Measurements from ENCODE around the gene SYT2. TPM values are rescaled to one million over a fixed set of nuclear protein-coding genes. Genes with fewer than 3 reads are reported as not detected.

SYT2 gene
- total and polyA plus RNA-seq, 9 of the 15 experiments (the other 6 are each of a cell fraction or from before 2014, with no cell fraction given): not detected

DNA sequence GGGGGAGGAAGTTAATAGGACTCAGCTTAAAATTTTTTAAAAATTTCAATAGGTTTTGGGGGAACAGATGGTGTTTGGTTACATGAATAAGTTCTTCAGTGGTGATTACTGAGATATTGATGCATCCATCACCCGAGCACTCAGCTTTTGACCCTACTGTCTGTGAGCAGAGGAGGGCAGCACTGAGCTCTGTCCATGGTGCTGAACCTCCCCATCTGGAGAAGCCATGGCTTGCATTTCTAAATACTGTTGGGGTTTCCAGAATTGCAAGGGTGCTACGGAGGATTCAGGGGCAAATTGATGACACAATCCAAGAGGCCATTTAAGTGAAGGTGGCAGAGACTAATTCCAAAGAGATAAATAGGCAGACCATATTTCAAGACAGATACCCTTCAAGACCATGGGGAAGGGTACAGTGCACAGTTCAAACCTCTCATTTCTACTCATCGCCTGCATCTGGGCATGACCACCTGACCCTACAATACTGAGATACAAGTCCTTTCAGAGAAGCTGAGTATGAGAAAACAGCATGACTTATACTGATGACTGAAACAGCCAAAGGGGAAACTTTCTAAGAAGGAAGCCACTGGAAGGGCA is 17.2 kb downstream of the SYT2 start (continued):
- TF ChIP-seq, protein P1, sequence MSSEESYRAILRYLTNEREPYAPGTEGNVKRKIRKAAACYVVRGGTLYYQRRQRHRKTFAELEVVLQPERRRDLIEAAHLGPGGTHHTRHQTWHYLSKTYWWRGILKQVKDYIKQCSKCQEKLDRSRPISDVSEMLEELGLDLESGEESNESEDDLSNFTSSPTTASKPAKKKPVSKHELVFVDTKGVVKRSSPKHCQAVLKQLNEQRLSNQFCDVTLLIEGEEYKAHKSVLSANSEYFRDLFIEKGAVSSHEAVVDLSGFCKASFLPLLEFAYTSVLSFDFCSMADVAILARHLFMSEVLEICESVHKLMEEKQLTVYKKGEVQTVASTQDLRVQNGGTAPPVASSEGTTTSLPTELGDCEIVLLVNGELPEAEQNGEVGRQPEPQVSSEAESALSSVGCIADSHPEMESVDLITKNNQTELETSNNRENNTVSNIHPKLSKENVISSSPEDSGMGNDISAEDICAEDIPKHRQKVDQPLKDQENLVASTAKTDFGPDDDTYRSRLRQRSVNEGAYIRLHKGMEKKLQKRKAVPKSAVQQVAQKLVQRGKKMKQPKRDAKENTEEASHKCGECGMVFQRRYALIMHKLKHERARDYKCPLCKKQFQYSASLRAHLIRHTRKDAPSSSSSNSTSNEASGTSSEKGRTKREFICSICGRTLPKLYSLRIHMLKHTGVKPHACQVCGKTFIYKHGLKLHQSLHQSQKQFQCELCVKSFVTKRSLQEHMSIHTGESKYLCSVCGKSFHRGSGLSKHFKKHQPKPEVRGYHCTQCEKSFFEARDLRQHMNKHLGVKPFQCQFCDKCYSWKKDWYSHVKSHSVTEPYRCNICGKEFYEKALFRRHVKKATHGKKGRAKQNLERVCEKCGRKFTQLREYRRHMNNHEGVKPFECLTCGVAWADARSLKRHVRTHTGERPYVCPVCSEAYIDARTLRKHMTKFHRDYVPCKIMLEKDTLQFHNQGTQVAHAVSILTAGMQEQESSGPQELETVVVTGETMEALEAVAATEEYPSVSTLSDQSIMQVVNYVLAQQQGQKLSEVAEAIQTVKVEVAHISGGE (CRISPR knock-in tag; IDR thresholded peaks at IDR 0.05): peak in 1 of 3 experiments; percentile 26; a peak in 1 of 6 replicates
- TF ChIP-seq TGIF2 (CRISPR knock-in tag; IDR thresholded peaks at IDR 0.05) (peak; percentile 37; the same call in 1 of the 2 replicates), ZNF766 (CRISPR knock-in tag; conservative IDR thresholded peaks at IDR 0.05) (peak; percentile 94), ZNF175 (CRISPR knock-in tag; IDR thresholded peaks at IDR 0.05; ENCODE audit: low read depth) (peak; percentile 87), ZFP30 (CRISPR knock-in tag; IDR thresholded peaks at IDR 0.05; ENCODE audit: borderline replicate concordance) (no peak), ZNF764 (CRISPR knock-in tag; IDR thresholded peaks at IDR 0.05; ENCODE audit: low read depth) (no peak), SRSF3 (IDR thresholded peaks at IDR 0.05; ENCODE audit: insufficient read depth, low read length) (no peak), ETV6 (IDR thresholded peaks at IDR 0.05; ENCODE audit: borderline replicate concordance in 1 of 2, low read depth in 2 of 2, low read length in 1 of 2) (no peak), ETV6 (CRISPR knock-in tag; IDR thresholded peaks at IDR 0.05; ENCODE audit: borderline replicate concordance) (0 out of 2 replicates have a peak, but pooled peaks have one; percentile 53)
- TF ChIP-seq, protein P2, sequence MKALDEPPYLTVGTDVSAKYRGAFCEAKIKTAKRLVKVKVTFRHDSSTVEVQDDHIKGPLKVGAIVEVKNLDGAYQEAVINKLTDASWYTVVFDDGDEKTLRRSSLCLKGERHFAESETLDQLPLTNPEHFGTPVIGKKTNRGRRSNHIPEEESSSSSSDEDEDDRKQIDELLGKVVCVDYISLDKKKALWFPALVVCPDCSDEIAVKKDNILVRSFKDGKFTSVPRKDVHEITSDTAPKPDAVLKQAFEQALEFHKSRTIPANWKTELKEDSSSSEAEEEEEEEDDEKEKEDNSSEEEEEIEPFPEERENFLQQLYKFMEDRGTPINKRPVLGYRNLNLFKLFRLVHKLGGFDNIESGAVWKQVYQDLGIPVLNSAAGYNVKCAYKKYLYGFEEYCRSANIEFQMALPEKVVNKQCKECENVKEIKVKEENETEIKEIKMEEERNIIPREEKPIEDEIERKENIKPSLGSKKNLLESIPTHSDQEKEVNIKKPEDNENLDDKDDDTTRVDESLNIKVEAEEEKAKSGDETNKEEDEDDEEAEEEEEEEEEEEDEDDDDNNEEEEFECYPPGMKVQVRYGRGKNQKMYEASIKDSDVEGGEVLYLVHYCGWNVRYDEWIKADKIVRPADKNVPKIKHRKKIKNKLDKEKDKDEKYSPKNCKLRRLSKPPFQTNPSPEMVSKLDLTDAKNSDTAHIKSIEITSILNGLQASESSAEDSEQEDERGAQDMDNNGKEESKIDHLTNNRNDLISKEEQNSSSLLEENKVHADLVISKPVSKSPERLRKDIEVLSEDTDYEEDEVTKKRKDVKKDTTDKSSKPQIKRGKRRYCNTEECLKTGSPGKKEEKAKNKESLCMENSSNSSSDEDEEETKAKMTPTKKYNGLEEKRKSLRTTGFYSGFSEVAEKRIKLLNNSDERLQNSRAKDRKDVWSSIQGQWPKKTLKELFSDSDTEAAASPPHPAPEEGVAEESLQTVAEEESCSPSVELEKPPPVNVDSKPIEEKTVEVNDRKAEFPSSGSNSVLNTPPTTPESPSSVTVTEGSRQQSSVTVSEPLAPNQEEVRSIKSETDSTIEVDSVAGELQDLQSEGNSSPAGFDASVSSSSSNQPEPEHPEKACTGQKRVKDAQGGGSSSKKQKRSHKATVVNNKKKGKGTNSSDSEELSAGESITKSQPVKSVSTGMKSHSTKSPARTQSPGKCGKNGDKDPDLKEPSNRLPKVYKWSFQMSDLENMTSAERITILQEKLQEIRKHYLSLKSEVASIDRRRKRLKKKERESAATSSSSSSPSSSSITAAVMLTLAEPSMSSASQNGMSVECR (CRISPR knock-in tag; IDR thresholded peaks at IDR 0.05): peak; percentile 86
- TF ChIP-seq, protein P3, sequence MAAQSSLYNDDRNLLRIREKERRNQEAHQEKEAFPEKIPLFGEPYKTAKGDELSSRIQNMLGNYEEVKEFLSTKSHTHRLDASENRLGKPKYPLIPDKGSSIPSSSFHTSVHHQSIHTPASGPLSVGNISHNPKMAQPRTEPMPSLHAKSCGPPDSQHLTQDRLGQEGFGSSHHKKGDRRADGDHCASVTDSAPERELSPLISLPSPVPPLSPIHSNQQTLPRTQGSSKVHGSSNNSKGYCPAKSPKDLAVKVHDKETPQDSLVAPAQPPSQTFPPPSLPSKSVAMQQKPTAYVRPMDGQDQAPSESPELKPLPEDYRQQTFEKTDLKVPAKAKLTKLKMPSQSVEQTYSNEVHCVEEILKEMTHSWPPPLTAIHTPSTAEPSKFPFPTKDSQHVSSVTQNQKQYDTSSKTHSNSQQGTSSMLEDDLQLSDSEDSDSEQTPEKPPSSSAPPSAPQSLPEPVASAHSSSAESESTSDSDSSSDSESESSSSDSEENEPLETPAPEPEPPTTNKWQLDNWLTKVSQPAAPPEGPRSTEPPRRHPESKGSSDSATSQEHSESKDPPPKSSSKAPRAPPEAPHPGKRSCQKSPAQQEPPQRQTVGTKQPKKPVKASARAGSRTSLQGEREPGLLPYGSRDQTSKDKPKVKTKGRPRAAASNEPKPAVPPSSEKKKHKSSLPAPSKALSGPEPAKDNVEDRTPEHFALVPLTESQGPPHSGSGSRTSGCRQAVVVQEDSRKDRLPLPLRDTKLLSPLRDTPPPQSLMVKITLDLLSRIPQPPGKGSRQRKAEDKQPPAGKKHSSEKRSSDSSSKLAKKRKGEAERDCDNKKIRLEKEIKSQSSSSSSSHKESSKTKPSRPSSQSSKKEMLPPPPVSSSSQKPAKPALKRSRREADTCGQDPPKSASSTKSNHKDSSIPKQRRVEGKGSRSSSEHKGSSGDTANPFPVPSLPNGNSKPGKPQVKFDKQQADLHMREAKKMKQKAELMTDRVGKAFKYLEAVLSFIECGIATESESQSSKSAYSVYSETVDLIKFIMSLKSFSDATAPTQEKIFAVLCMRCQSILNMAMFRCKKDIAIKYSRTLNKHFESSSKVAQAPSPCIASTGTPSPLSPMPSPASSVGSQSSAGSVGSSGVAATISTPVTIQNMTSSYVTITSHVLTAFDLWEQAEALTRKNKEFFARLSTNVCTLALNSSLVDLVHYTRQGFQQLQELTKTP (IDR thresholded peaks at IDR 0.05; ENCODE audit: low read depth in 1 of 2, partially characterized antibody in 2 of 2): peak in 1 of 2 experiments; percentile 96
- TF ChIP-seq, protein P4, sequence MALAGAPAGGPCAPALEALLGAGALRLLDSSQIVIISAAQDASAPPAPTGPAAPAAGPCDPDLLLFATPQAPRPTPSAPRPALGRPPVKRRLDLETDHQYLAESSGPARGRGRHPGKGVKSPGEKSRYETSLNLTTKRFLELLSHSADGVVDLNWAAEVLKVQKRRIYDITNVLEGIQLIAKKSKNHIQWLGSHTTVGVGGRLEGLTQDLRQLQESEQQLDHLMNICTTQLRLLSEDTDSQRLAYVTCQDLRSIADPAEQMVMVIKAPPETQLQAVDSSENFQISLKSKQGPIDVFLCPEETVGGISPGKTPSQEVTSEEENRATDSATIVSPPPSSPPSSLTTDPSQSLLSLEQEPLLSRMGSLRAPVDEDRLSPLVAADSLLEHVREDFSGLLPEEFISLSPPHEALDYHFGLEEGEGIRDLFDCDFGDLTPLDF (CRISPR knock-in tag; IDR thresholded peaks at IDR 0.05): peak; percentile 42; the same call in 1 of the 2 replicates
